Neural crest cell (in vitro differentiated cells): ENCODE measurements around the gene SOX8. TPM values are rescaled to one million over a fixed set of nuclear protein-coding genes. Genes with fewer than 3 reads are reported as not detected.

Experiments used
- DNase-seq: peaks from one replicate; pipeline ENCODE4 v3.0.0; 2021; ENCODE audit warnings: low read depth, mixed read lengths, low spot score
- H3K27ac Mint-ChIP-seq: one replicate; pipeline ENCODE4 v1.8.0; 2021; ENCODE audit warnings: mild to moderate bottlenecking, mixed read lengths; ENCODE audit not compliant: unreplicated experiment
- H3K27me3 Mint-ChIP-seq: 2 replicates; pipeline ENCODE4 v1.8.0; 2021; ENCODE audit warnings: low read depth, mild to moderate bottlenecking, mixed read lengths
- H3K36me3 Mint-ChIP-seq: 2 replicates; pipeline ENCODE4 v1.8.0; 2021; ENCODE audit warnings: low read depth, mild to moderate bottlenecking, mixed read lengths
- H3K4me1 Mint-ChIP-seq: 2 replicates; pipeline ENCODE4 v1.8.0; 2021; ENCODE audit warnings: mixed read lengths
- H3K4me3 Mint-ChIP-seq: one replicate; pipeline ENCODE4 v1.8.0; 2021; ENCODE audit warnings: mild to moderate bottlenecking, mixed read lengths
- H3K9me3 Mint-ChIP-seq: 2 replicates; pipeline ENCODE4 v1.8.0; 2021; ENCODE audit warnings: mixed read lengths
- CTCF ChIP-seq: fragments of 200-600 bp; sonication (generic); conservative IDR thresholded peaks from 2 replicates; pipeline ENCODE4 v1.5.0; 2021; ENCODE audit warnings: antibody characterized with exemption, mild to moderate bottlenecking
- total RNA-seq: library from RNA; stranded (reverse); gene quantifications from 2 replicates; pipeline ENCODE4 v1.2.1, GENCODE V29; 2021

SOX8 gene
- total RNA-seq, 1 donor from 2014 or later, result 19.4 TPM

- Mint-ChIP-seq H3K4me1 (peaks cover 43% of the 10 kb centered on the region), H3K27me3 (peaks cover 18% of the 10 kb centered on the region), H3K36me3 (peaks cover 9% of the 10 kb centered on the region), H3K4me3 (peak overlapping the region; percentile 57), H3K9me3 (no peaks in the 10 kb centered on the region), H3K27ac (no peak overlapping the region)
- no peak for DNase-seq
- no peak for TF ChIP-seq CTCF
Observed at GRCh38 chr16:976389-976931, 5.1 kb upstream of the SOX8 start.

DNA sequence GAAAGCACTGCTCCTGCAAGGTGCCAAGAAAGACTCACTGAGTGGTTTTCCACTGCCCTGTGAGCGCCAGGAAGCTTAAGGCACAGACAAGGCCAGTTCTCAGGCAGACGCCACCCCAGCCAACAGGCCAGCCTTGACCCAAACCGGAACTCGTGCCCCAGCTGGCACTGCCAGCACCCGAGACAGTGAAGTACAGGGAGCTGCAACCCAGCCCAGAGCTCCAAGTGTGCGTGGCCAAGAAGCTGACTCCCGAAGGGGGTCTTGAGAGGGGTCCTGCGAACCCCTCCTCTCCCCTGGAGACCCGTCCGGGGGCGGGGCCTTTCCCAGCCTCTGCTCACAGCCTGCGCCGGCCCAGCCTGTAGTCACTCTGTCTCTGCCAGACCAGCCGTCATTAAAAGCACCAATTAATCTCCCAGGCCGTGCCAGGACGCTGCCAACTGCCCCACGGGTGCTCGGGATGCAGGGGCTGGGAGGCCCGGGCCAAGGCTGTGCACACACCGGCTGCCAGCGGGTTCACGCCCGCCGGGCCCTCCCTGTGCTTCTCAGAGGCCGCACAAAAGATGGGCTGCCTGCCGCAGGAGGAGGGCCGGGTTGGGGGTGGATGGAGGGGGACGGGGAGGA is 4.4 kb upstream of the SOX8 start:
- DNase-seq, result no peak
- Mint-ChIP-seq H3K9me3 (no peaks in the 10 kb centered on the region), H3K4me1 (peaks cover 36% of the 10 kb centered on the region), H3K4me3 (peak overlapping the region; percentile 57), H3K27ac (no peak overlapping the region), H3K36me3 (peaks cover 7% of the 10 kb centered on the region), H3K27me3 (peaks cover 16% of the 10 kb centered on the region)
- no peak for TF ChIP-seq CTCF

DNA sequence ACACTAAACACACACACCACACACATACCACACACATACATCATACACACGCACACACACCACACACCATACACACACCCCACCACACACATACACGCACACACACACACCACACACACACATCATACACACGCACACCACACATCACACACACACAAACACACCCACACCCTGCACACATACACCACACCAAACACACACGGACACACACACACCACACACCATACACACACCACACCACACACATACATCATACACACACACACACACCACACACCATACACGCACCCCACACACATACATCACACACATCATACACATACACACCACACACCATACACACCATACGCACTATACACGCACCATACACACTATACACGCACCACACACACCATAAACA is 3.7 kb upstream of the SOX8 start:
- H3K27ac Mint-ChIP-seq, result no peak overlapping the region
- peak overlapping the region; percentile 21 for H3K4me3 Mint-ChIP-seq
- peaks cover 7% of the 10 kb centered on the region for H3K36me3 Mint-ChIP-seq
- H3K9me3 Mint-ChIP-seq, result no peaks in the 10 kb centered on the region
- peaks cover 19% of the 10 kb centered on the region for H3K27me3 Mint-ChIP-seq
- DNase-seq, result no peak
- H3K4me1 Mint-ChIP-seq, result peaks cover 35% of the 10 kb centered on the region
- TF ChIP-seq CTCF, result no peak

DNA sequence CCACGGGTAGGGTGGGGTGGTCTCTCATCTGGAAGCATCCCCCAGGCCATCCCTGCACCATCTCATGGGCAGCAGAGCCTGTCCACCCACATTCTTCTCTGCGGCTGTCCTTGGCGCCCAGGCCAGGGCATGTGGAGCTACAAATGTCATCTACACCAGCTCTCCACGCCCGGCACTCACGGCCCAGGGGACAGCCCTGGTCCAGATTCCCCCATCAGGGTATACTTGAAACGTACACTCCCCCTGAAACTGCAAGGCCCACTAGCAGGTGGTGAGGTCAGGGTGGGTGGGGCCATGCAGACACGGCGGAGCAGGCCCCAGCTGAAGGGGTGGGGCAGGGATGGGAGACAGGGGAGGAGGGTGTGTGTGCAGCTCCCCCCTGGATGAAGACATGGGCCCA is 3.2 kb upstream of the SOX8 start:
- no peak for TF ChIP-seq CTCF
- Mint-ChIP-seq H3K27ac (no peak overlapping the region), H3K4me1 (peaks cover 35% of the 10 kb centered on the region), H3K36me3 (peaks cover 7% of the 10 kb centered on the region), H3K27me3 (peaks cover 24% of the 10 kb centered on the region), H3K9me3 (no peaks in the 10 kb centered on the region), H3K4me3 (peak overlapping the region; percentile 21)
- DNase-seq, result no peak

- Mint-ChIP-seq H3K27ac (no peak overlapping the region), H3K36me3 (peaks cover 7% of the 10 kb centered on the region), H3K9me3 (no peaks in the 10 kb centered on the region), H3K4me3 (peak overlapping the region; percentile 23), H3K4me1 (peaks cover 32% of the 10 kb centered on the region), H3K27me3 (peaks cover 29% of the 10 kb centered on the region)
- DNase-seq, result no peak
- TF ChIP-seq CTCF, result no peak
Observed at GRCh38 chr16:979147-979546, 2.4 kb upstream of the SOX8 start.
